Measurements from ENCODE around the gene PPT1.

Gene PPT1

DNA sequence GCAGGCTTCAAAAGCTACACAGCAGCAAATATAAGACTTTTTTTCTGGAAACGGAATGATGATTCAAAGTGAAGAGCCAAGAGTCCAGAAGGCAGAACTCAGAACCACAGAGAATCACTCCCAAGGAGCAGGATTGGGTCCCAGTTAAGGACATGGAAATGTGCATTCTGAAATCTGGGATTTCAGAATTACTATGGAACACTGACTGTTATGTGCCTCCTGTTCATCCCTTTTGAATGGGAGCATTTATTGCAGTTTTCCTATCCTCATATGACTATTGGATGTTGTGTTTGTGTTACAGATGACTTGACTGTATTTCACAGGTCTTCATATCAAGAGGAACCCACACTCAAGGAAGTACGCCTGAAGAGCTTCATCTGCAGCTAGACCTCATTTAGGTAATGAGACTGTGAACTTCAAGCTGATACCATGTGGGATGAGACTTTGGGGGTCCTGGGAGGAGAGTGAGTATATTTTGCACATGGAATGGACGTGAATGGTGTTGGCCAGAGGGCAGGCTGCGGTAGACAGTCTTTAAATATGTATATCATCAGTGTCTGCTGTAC lies 73.6 kb downstream of the PPT1 start:
- DNase-seq = no peak
